ENCODE data around the gene PPP1R1C. TPM values are rescaled to one million over a fixed set of nuclear protein-coding genes. Genes with fewer than 3 reads are reported as not detected.

The PPP1R1C gene
- total and polyA plus RNA-seq, 2 donors = 2.4 to 3.4 TPM

GRCh38 chr2:182070736-182071135 is 85.1 kb downstream of the PPP1R1C start:
- no peaks in the 10 kb centered on the region for H3K4me1 ChIP-seq (ENCODE audit: insufficient read depth)
- H3K4me3 ChIP-seq (ENCODE audit: low read depth, low read length) = no peak overlapping the region
- 98% methylated on average over 2 of the region's 2 CpGs for WGBS
- no peaks in the 10 kb centered on the region for H3K36me3 ChIP-seq (ENCODE audit: insufficient read depth)
- DNase-seq (ENCODE audit: extremely low spot score) = no peak
- H3K27ac ChIP-seq (ENCODE audit: low read depth) = no peak overlapping the region

GRCh38 chr2:182072861-182073260 is 87.2 kb downstream of the PPP1R1C start:
- WGBS = 69% methylated on average over 6 of the region's 6 CpGs
- H3K36me3 ChIP-seq (ENCODE audit: insufficient read depth) = no peaks in the 10 kb centered on the region
- H3K27ac ChIP-seq (ENCODE audit: low read depth) = no peak overlapping the region
- H3K4me3 ChIP-seq (ENCODE audit: low read depth, low read length) = no peak overlapping the region
- DNase-seq (ENCODE audit: extremely low spot score) = no peak
- no peaks in the 10 kb centered on the region for H3K4me1 ChIP-seq (ENCODE audit: insufficient read depth)

- no peak overlapping the region for H3K27ac ChIP-seq (ENCODE audit: low read depth)
- no peak for DNase-seq (ENCODE audit: extremely low spot score)
- no peaks in the 10 kb centered on the region for H3K36me3 ChIP-seq (ENCODE audit: insufficient read depth)
- WGBS = 89% methylated on average over 3 of the region's 3 CpGs
- no peaks in the 10 kb centered on the region for H3K4me1 ChIP-seq (ENCODE audit: insufficient read depth)
- H3K4me3 ChIP-seq (ENCODE audit: low read depth, low read length) = no peak overlapping the region
These were observed 88.0 kb downstream of the PPP1R1C start for GRCh38 chr2:182073613-182074012.

- Histone ChIP-seq H3K4me1 (ENCODE audit: insufficient read depth) (no peaks in the 10 kb centered on the region), H3K36me3 (ENCODE audit: insufficient read depth) (no peaks in the 10 kb centered on the region), H3K27ac (ENCODE audit: low read depth) (no peak overlapping the region), H3K4me3 (ENCODE audit: low read depth, low read length) (no peak overlapping the region)
- no peak for DNase-seq (ENCODE audit: extremely low spot score)
- 52% methylated on average over 5 of the region's 5 CpGs for WGBS
These were observed 91.4 kb downstream of the PPP1R1C start for GRCh38 chr2:182077023-182077422.

GRCh38 chr2:182077448-182078142 is 91.9 kb downstream of the PPP1R1C start:
- whole genome bisulfite sequencing = 59% methylated on average over 11 of the region's 11 CpGs
- peak; percentile 48 for DNase-seq (ENCODE audit: extremely low spot score)
- Histone ChIP-seq H3K4me1 (ENCODE audit: insufficient read depth) (no peaks in the 10 kb centered on the region), H3K4me3 (ENCODE audit: low read depth, low read length) (no peak overlapping the region), H3K27ac (ENCODE audit: low read depth) (no peak overlapping the region), H3K36me3 (ENCODE audit: insufficient read depth) (no peaks in the 10 kb centered on the region)

DNA sequence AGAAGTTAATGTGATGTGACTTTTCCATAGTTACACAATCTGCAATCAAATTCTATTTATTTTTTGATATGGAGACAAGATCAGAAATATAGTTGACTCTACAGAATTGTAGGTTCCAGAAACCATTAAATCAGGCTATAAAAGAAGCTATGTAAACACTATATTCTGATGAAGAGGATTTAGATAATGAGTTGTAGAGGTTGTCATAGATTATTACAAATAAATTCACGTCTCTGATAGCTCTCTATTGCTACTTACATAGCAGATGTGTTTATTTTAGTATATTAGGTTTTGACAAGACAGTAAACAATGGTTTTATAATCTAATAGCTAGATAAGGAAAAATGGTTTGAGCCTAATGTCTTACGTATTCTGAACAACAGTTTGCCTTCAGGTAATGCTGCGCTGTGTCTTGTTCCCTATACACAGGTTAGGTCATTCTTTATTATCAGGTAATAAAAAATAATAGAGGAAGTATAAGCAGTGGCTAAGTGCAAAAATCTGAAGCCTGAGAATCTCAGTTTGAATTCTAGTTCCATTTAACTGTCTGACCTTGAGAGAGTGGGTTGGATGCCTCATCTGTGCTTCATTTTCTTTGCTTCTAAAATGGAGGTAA is 93.4 kb downstream of the PPP1R1C start:
- Histone ChIP-seq H3K27ac (ENCODE audit: low read depth) (no peak overlapping the region), H3K4me3 (ENCODE audit: low read depth, low read length) (no peak overlapping the region), H3K4me1 (ENCODE audit: insufficient read depth) (no peaks in the 10 kb centered on the region), H3K36me3 (ENCODE audit: insufficient read depth) (no peaks in the 10 kb centered on the region)
- 57% methylated on average over 3 of the region's 3 CpGs for WGBS
- DNase-seq (ENCODE audit: extremely low spot score) = no peak

DNA sequence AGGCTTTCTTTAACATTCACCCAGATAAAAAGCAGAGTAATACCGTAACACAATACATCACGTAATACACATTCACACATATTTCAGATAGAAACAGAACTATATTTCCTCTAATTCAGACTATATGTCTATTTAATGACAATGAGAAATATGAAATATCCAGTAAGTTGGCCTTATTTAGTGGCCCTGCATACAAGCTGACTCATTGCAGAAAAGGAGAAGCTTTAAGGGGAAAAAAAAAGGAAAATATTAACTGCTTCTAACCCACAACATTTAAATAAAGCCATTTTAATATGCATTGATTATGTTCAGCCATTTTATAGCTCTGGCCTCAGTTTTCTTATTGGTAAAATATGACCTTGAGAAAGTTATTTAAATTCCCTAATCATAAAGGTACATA is 94.8 kb downstream of the PPP1R1C start:
- no peaks in the 10 kb centered on the region for H3K36me3 ChIP-seq (ENCODE audit: insufficient read depth)
- H3K27ac ChIP-seq (ENCODE audit: low read depth) = no peak overlapping the region
- WGBS = 93% methylated on average over 2 of the region's 2 CpGs
- no peak for DNase-seq (ENCODE audit: extremely low spot score)
- H3K4me3 ChIP-seq (ENCODE audit: low read depth, low read length) = no peak overlapping the region
- no peaks in the 10 kb centered on the region for H3K4me1 ChIP-seq (ENCODE audit: insufficient read depth)

DNA sequence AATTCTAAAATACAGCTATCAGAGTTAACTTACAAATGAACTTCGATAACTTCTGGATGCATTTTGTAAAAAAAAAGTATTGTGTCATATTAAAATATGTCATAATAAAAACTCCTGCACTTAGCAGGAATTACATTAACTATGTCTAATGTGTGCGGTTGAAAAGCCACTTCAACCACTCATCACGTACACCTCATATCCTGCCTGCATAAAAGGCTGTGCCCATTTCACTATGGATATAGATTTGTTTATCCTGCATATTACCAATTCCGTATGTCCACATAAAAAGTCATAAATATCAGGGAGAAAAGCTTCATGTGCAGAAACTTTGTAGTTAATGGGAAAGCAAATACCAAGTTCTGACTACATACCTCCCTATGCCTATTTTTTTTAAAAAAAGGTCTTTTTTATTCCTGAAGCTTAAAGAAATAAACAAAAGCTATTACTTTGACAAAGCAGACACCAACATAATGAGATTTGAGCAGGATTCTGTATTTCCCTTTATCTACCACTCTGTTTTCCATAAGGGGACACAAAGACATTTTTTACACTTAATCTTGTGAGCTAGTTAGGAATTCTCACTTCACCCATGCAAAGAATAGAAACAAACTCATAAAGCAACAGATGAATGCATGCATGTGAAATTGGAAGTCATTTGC is 96.1 kb downstream of the PPP1R1C start:
- Histone ChIP-seq H3K4me3 (ENCODE audit: low read depth, low read length) (no peak overlapping the region), H3K36me3 (ENCODE audit: insufficient read depth) (no peaks in the 10 kb centered on the region), H3K4me1 (ENCODE audit: insufficient read depth) (no peaks in the 10 kb centered on the region), H3K27ac (ENCODE audit: low read depth) (no peak overlapping the region)
- 22% methylated on average over 4 of the region's 4 CpGs for WGBS
- DNase-seq (ENCODE audit: extremely low spot score) = no peak

DNA sequence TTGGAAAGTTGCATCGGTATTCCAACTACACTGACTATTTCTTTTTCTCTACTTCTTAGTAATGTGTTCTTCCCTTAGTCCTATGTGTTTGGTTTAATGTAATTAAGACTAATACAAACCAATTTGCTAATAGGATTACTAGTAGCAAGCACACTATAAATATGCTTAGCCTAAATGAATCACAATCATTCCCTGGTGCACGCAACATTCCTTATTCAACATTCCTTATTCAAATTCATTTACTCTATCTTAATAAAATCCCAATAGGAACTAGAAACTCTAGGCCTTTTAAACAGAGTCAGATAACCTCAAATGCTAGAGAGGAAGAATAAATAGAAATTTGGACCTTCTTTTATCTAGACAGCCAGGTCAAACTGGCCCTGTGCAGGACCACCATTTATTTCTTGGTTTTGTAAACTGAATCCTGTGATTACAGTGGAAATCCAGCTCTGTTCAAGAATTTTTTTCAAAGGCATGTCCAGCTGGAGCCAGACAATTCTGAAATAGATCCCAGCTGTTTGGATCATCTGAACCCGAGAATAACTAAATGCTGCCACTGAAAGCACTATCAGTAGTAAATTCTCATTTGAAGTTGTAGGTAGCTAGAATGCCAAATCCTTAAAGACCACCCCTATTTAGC is 103.1 kb downstream of the PPP1R1C start:
- Histone ChIP-seq H3K36me3 (ENCODE audit: insufficient read depth) (no peaks in the 10 kb centered on the region), H3K27ac (ENCODE audit: low read depth) (no peak overlapping the region), H3K4me1 (ENCODE audit: insufficient read depth) (no peaks in the 10 kb centered on the region), H3K4me3 (ENCODE audit: low read depth, low read length) (no peak overlapping the region)
- no peak for DNase-seq (ENCODE audit: extremely low spot score)
- 46% methylated on average over 3 of the region's 3 CpGs for WGBS

DNA sequence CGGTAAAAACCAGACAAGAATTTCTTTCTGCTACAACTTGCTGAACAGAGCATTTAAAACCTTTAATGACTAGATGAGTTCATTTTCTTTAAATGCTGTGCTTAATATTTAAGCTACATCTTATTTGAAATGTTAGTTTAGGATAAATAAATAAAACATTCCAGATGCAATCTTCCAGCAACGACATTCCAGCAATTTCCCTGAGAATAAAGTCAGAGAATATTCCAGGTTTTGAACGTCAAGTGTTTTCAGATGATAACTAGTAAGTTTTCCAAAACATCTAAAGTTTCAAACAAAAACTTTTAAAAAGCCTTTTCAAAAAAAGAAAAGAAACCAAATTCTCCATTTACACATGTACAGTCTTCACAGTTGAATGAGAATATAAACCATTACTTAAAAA is 104.8 kb downstream of the PPP1R1C start:
- Histone ChIP-seq H3K4me1 (ENCODE audit: insufficient read depth) (no peaks in the 10 kb centered on the region), H3K36me3 (ENCODE audit: insufficient read depth) (no peaks in the 10 kb centered on the region), H3K27ac (ENCODE audit: low read depth) (no peak overlapping the region), H3K4me3 (ENCODE audit: low read depth, low read length) (no peak overlapping the region)
- WGBS = 38% methylated on average over 3 of the region's 3 CpGs
- no peak for DNase-seq (ENCODE audit: extremely low spot score)

DNA sequence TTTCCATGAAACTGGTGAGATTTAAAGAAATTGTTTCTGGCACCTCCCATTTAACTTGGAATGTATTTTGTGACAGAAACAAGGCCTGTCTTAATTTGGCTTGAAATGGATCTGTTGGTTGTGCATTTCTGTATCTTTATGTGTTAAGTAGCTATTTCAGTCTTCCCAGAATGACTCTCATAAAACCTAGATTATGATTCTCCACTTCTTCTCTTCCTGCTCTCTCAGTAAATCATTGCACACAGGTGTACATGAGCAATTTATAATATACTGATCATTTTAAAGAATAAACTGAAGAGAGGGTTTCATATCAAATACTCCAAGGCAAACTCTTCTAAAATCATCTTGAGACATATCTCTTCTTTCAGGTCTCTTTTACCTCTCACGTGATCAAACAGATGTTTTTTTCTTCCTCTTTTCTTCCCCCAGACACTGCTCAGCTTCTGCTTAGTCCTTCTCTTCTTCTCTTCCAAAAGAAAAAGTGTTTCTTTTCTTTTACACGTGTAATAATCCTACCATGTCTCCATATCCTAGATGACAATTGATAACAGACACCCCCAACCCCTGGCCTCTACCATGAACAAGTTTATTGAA is 112.0 kb downstream of the PPP1R1C start:
- no peak for DNase-seq (ENCODE audit: extremely low spot score)
- Histone ChIP-seq H3K4me1 (ENCODE audit: insufficient read depth) (no peaks in the 10 kb centered on the region), H3K36me3 (ENCODE audit: insufficient read depth) (no peaks in the 10 kb centered on the region), H3K4me3 (ENCODE audit: low read depth, low read length) (no peak overlapping the region), H3K27ac (ENCODE audit: low read depth) (no peak overlapping the region)
- 60% methylated on average over 2 of the region's 2 CpGs for WGBS

DNA sequence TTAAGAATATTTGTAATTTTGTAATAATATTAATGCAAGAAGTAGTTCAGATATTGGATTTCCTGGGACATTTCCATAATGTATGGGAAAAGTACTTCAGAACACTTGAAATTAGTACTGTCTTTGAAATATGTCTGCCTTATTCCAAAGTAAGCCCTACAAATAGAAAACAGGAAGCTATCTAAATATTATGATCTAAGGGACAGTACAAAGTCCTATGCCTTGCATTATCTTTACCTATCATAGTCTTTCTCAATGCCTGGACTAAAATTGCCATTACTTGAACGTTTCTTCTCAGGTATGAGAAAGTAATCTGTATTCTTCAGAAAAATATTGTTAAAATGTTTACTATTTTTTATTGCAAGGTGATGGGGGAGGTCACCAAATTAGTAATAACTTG is 113.0 kb downstream of the PPP1R1C start:
- Histone ChIP-seq H3K27ac (ENCODE audit: low read depth) (no peak overlapping the region), H3K36me3 (ENCODE audit: insufficient read depth) (no peaks in the 10 kb centered on the region), H3K4me1 (ENCODE audit: insufficient read depth) (no peaks in the 10 kb centered on the region), H3K4me3 (ENCODE audit: low read depth, low read length) (no peak overlapping the region)
- no peak for DNase-seq (ENCODE audit: extremely low spot score)
- WGBS = 86% methylated on average over 1 of the region's 1 CpG

- Histone ChIP-seq H3K4me3 (ENCODE audit: low read depth, low read length) (no peak overlapping the region), H3K4me1 (ENCODE audit: insufficient read depth) (no peaks in the 10 kb centered on the region), H3K36me3 (ENCODE audit: insufficient read depth) (no peaks in the 10 kb centered on the region), H3K27ac (ENCODE audit: low read depth) (no peak overlapping the region)
- DNase-seq (ENCODE audit: extremely low spot score) = no peak
These were observed 115.6 kb downstream of the PPP1R1C start for GRCh38 chr2:182101263-182101662.

All from urinary bladder (tissue), 4 donors.